ENCODE data around the gene UBE2O.

UBE2O gene

DNA sequence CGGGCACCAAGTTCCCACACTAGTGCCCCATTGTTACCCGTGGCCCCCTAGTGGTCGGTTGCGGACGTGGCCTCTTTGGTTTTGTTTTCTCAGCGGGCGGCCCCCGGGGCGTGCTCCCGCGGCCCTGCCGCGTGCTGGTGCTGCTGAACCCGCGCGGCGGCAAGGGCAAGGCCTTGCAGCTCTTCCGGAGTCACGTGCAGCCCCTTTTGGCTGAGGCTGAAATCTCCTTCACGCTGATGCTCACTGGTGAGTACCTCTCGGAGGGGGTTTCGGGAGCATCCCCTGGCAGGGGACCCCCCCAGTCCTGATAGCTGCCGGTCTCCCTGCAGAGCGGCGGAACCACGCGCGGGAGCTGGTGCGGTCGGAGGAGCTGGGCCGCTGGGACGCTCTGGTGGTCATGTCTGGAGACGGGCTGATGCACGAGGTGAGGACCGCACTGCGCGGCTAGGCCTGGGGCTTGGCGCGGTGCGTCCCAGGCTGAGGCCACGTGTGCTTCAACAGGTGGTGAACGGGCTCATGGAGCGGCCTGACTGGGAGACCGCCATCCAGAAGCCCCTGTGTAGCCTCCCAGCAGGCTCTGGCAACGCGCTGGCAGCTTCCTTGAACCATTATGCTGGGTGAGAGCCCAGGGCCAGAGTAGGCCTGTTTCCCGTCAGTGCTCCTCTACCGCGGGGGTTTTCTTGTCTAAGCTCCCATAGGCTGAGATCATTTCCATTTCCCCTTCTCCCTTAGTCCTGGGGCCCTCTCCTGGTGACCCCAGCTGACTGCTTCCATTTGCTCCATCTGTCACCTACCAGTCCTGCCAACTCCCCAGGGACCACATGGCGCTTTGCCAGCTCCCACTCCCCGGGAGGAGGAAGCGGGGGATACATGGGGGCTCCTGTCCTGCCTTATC is 66.8 kb downstream of the UBE2O start:
- TF ChIP-seq, protein P1, sequence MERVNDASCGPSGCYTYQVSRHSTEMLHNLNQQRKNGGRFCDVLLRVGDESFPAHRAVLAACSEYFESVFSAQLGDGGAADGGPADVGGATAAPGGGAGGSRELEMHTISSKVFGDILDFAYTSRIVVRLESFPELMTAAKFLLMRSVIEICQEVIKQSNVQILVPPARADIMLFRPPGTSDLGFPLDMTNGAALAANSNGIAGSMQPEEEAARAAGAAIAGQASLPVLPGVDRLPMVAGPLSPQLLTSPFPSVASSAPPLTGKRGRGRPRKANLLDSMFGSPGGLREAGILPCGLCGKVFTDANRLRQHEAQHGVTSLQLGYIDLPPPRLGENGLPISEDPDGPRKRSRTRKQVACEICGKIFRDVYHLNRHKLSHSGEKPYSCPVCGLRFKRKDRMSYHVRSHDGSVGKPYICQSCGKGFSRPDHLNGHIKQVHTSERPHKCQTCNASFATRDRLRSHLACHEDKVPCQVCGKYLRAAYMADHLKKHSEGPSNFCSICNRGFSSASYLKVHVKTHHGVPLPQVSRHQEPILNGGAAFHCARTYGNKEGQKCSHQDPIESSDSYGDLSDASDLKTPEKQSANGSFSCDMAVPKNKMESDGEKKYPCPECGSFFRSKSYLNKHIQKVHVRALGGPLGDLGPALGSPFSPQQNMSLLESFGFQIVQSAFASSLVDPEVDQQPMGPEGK (CRISPR knock-in tag; IDR thresholded peaks at IDR 0.05; ENCODE audit: borderline replicate concordance) = peak; percentile 38; the same call in 1 of the 2 replicates
- TF ChIP-seq ZC3H10 (CRISPR knock-in tag; IDR thresholded peaks at IDR 0.05) = no peak
- peak; percentile 26; the same call in 1 of the 2 replicates for TF ChIP-seq ZFP3 (CRISPR knock-in tag; IDR thresholded peaks at IDR 0.05)
- no peak for TF ChIP-seq PPARA (CRISPR knock-in tag; IDR thresholded peaks at IDR 0.05; ENCODE audit: borderline replicate concordance)
- ATAC-seq = peak; percentile 64

DNA sequence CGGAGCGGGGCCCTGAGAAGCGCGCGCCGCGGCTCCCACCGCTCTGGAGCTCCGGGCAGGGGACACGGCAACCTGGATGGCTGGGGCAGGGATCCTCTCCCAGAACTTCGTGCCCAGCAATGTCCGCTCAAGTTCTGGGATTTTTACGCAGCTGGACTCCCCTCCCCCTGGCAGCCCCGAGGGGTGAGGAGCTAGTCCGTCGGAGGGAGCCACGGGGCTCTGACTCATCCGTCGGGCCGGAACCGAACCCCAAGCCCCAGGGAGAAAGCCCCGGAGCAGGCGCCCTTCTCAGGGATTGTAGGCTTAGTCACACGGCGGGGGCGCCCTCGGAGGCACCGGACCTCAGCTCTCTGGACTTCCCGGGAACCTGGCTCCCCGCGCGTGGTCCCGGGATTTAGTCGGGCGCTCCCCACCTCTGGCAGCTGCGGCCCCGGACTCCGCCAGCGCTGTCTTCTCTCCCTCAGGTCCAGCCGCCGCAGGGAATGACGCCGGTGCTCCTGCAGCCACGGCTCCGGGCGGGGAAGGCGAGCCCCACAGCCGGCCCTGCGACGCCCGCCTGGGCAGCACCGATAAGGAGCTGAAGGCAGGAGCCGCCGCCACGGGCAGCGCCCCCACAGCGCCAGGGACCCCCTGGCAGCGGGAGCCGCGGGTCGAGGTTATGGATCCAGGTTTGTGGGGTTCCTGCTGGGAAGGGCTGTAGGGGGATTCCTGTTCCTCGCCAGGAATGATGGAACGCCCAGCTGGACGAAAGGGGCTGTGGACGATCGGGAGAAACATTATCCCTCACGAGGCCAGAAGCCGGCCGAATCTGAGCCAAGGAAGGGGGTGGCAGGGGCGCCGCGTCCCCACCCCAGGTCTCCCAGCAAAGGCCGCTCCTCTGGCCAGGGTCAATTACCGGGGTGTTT is 67.7 kb downstream of the UBE2O start:
- TF ChIP-seq ZNF70 (CRISPR knock-in tag; IDR thresholded peaks at IDR 0.05) (no peak), GLIS3 (CRISPR knock-in tag; IDR thresholded peaks at IDR 0.05) (no peak), ISL1 (CRISPR knock-in tag; IDR thresholded peaks at IDR 0.05) (no peak), TOX (CRISPR knock-in tag; IDR thresholded peaks at IDR 0.05; ENCODE audit: borderline replicate concordance) (no peak), SNAI2 (CRISPR knock-in tag; IDR thresholded peaks at IDR 0.05) (no peak), ZNF565 (CRISPR knock-in tag; conservative IDR thresholded peaks at IDR 0.05; ENCODE audit: low read depth) (no peak), OSR1 (CRISPR knock-in tag; IDR thresholded peaks at IDR 0.05) (no peak), ESRRG (CRISPR knock-in tag; IDR thresholded peaks at IDR 0.05) (no peak), RARB (CRISPR knock-in tag; IDR thresholded peaks at IDR 0.05) (no peak)
- ATAC-seq = peak; percentile 27

DNA sequence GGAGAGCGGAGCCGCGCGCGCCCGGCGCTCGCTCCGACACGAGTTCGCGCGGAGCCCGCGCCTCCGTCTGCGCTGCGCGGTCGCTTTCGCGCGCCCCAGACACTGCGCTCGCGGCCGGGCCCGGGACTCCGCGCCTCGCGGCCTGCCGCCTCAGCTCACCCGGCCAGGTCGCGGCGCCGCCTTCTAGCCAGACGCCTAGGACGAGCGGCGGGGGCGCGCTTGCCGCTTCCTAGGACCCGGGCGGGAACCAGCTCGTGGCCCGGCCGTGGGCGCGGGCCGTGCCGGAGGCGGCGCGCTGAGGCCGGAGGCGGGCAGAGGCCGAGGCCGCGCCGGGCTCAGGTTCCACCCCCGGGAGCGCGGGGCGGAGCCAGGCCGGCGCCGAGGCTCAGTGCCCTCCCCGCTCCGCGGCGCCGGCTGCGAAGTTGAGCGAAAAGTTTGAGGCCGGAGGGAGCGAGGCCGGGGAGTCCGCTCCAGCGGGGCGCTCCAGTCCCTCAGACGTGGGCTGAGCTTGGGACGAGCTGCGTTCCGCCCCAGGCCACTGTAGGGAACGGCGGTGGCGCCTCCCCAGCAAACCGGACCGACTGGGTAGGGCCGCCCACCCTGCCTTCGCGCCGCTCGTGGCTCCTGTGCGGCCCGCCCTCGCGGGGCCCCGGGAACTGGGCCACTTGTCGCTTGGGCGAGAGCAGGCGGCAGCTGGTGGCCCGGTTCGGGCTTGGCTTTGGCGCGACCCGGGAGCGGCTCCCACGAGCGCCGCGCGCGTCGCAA is 68.5 kb downstream of the UBE2O start, which contains the start of gene SPHK1:
Gene SPHK1, plus strand, starts transcription at position 388 of the 765 bp plus-strand sequence. CDS start 1,036 bp downstream, outside the sequence.
- TF ChIP-seq, protein P2, sequence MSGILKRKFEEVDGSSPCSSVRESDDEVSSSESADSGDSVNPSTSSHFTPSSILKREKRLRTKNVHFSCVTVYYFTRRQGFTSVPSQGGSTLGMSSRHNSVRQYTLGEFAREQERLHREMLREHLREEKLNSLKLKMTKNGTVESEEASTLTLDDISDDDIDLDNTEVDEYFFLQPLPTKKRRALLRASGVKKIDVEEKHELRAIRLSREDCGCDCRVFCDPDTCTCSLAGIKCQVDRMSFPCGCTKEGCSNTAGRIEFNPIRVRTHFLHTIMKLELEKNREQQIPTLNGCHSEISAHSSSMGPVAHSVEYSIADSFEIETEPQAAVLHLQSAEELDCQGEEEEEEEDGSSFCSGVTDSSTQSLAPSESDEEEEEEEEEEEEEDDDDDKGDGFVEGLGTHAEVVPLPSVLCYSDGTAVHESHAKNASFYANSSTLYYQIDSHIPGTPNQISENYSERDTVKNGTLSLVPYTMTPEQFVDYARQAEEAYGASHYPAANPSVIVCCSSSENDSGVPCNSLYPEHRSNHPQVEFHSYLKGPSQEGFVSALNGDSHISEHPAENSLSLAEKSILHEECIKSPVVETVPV (CRISPR knock-in tag; IDR thresholded peaks at IDR 0.05) = no peak
- peak; percentile 18; the same call in 1 of the 2 replicates for TF ChIP-seq SNAI2 (CRISPR knock-in tag; IDR thresholded peaks at IDR 0.05)
- peak; percentile 74 for ATAC-seq

DNA sequence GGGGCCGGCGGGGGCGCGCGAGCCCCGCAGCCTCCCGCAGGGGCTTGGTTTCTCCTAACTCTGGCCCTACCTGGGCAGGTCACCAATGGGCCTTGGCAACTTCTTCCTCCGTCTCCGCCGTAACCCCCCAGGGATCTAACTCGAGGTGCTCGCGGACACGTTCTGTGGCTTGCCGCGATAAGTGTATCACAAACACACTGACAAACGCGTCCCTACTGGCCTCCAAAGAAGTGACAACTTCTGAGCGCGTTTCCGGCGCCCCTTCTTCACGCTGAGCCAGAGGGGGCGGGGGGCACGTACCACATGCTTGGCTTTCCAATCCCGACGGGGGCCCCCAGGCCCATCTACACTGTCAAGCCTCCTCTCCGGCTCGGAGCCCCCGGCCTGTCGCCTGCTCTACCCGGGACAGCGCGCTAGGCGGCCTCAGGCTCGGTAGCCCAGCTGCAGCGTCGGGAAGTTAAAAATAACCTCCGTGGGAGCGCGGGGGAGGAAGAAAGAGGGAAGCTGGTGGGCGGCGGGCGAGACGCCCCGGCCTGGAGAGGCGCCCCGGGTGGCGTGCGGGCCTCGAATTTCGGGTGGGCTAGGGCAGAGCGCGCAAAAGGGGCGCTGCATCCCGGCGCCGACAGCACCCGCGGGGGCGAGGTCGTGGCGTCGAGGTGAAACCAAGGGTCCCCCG is 69.3 kb downstream of the UBE2O start:
- peak; percentile 26 for ATAC-seq
- TF ChIP-seq, protein P3, sequence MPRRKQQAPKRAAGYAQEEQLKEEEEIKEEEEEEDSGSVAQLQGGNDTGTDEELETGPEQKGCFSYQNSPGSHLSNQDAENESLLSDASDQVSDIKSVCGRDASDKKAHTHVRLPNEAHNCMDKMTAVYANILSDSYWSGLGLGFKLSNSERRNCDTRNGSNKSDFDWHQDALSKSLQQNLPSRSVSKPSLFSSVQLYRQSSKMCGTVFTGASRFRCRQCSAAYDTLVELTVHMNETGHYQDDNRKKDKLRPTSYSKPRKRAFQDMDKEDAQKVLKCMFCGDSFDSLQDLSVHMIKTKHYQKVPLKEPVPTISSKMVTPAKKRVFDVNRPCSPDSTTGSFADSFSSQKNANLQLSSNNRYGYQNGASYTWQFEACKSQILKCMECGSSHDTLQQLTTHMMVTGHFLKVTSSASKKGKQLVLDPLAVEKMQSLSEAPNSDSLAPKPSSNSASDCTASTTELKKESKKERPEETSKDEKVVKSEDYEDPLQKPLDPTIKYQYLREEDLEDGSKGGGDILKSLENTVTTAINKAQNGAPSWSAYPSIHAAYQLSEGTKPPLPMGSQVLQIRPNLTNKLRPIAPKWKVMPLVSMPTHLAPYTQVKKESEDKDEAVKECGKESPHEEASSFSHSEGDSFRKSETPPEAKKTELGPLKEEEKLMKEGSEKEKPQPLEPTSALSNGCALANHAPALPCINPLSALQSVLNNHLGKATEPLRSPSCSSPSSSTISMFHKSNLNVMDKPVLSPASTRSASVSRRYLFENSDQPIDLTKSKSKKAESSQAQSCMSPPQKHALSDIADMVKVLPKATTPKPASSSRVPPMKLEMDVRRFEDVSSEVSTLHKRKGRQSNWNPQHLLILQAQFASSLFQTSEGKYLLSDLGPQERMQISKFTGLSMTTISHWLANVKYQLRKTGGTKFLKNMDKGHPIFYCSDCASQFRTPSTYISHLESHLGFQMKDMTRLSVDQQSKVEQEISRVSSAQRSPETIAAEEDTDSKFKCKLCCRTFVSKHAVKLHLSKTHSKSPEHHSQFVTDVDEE (CRISPR knock-in tag; IDR thresholded peaks at IDR 0.05) = no peak
- TF ChIP-seq, protein P4, sequence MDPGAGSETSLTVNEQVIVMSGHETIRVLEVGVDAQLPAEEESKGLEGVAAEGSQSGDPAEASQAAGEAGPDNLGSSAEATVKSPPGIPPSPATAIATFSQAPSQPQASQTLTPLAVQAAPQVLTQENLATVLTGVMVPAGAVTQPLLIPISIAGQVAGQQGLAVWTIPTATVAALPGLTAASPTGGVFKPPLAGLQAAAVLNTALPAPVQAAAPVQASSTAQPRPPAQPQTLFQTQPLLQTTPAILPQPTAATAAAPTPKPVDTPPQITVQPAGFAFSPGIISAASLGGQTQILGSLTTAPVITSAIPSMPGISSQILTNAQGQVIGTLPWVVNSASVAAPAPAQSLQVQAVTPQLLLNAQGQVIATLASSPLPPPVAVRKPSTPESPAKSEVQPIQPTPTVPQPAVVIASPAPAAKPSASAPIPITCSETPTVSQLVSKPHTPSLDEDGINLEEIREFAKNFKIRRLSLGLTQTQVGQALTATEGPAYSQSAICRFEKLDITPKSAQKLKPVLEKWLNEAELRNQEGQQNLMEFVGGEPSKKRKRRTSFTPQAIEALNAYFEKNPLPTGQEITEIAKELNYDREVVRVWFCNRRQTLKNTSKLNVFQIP (CRISPR knock-in tag; IDR thresholded peaks at IDR 0.05; ENCODE audit: borderline replicate concordance, low read depth) = no peak
- TF ChIP-seq, protein P5, sequence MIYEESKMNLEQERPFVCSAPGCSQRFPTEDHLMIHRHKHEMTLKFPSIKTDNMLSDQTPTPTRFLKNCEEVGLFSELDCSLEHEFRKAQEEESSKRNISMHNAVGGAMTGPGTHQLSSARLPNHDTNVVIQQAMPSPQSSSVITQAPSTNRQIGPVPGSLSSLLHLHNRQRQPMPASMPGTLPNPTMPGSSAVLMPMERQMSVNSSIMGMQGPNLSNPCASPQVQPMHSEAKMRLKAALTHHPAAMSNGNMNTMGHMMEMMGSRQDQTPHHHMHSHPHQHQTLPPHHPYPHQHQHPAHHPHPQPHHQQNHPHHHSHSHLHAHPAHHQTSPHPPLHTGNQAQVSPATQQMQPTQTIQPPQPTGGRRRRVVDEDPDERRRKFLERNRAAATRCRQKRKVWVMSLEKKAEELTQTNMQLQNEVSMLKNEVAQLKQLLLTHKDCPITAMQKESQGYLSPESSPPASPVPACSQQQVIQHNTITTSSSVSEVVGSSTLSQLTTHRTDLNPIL (CRISPR knock-in tag; IDR thresholded peaks at IDR 0.05; ENCODE audit: low read depth) = no peak
- TF ChIP-seq ZFP3 (CRISPR knock-in tag; IDR thresholded peaks at IDR 0.05) (no peak), TCF4 (CRISPR knock-in tag; IDR thresholded peaks at IDR 0.05; ENCODE audit: borderline replicate concordance) (no peak), SNAI2 (CRISPR knock-in tag; IDR thresholded peaks at IDR 0.05) (no peak), ZNF565 (CRISPR knock-in tag; conservative IDR thresholded peaks at IDR 0.05; ENCODE audit: low read depth) (no peak), ESRRG (CRISPR knock-in tag; IDR thresholded peaks at IDR 0.05) (no peak), ZC3H10 (CRISPR knock-in tag; IDR thresholded peaks at IDR 0.05) (no peak), OSR1 (CRISPR knock-in tag; IDR thresholded peaks at IDR 0.05) (no peak), CSDC2 (CRISPR knock-in tag; IDR thresholded peaks at IDR 0.05) (no peak), GLIS3 (CRISPR knock-in tag; IDR thresholded peaks at IDR 0.05) (no peak), BACH2 (CRISPR knock-in tag; IDR thresholded peaks at IDR 0.05; ENCODE audit: borderline replicate concordance) (no peak)
- TF ChIP-seq, protein P2 (CRISPR knock-in tag; IDR thresholded peaks at IDR 0.05) = no peak
